K562 (cell line): Measurements from ENCODE around the gene SCPEP1. TPM values are rescaled to one million over a fixed set of nuclear protein-coding genes. Genes with fewer than 3 reads are reported as not detected.

Experiments
- DPF2 ChIP-seq: fragments of 450-650 bp; IDR thresholded peaks from 2 replicates; pipeline ENCODE4 v1.6.1; 2016
- EHMT2 ChIP-seq: fragments of 450-650 bp; IDR thresholded peaks from 2 replicates; pipeline ENCODE4 v1.6.1; 2018; ENCODE audit warnings: antibody characterized with exemption
- GABPB1 ChIP-seq: sonication (generic); formaldehyde crosslinking; IDR thresholded peaks from 2 replicates; pipeline ENCODE4 v1.8.0; 2022; ENCODE audit warnings: mild to moderate bottlenecking, missing genetic modification reagents
- HOXB6 ChIP-seq: fragments of 250-450 bp; sonication (Bioruptor Pico); IDR thresholded peaks from 2 replicates; pipeline ENCODE4 v1.5.1; 2022; ENCODE audit warnings: mild to moderate bottlenecking, borderline replicate concordance
- NR2C1 ChIP-seq, 2 experiments: fragments of 450-650 bp; IDR thresholded peaks; 2 replicates each; pipeline ENCODE4 v1.6.1; 2017; ENCODE audit warnings: mild to moderate bottlenecking in 2 of 2, antibody characterized with exemption in 1 of 2, inconsistent platforms in 1 of 2, missing compliant biosample characterization in 1 of 2, missing genetic modification characterization in 1 of 2
- OTX1 ChIP-seq: fragments of 450-650 bp; formaldehyde crosslinking; IDR thresholded peaks from 2 replicates; pipeline ENCODE4 v1.4.0; 2022; ENCODE audit warnings: mild to moderate bottlenecking
- PATZ1 ChIP-seq: fragments of 250-450 bp; sonication (Bioruptor Pico); IDR thresholded peaks from 2 replicates; pipeline ENCODE4 v1.5.0; 2020; ENCODE audit warnings: mild to moderate bottlenecking, borderline replicate concordance
- RFX1 ChIP-seq: fragments of 450-650 bp; IDR thresholded peaks from 2 replicates; pipeline ENCODE4 v1.6.1; 2016; ENCODE audit warnings: mild to moderate bottlenecking, moderate library complexity
- THAP12 ChIP-seq: fragments of 250-450 bp; sonication (Bioruptor Pico); IDR thresholded peaks from 2 replicates; pipeline ENCODE4 v1.9.0; 2021; ENCODE audit warnings: mild to moderate bottlenecking, inconsistent platforms
- TSHZ1 ChIP-seq: fragments of 250-450 bp; sonication (Bioruptor Pico); IDR thresholded peaks from 2 replicates; pipeline ENCODE4 v1.4.0; 2020; ENCODE audit warnings: mild to moderate bottlenecking, moderate library complexity
- ZNF445 ChIP-seq: fragments of 250-450 bp; sonication (Bioruptor Pico); IDR thresholded peaks from 2 replicates; pipeline ENCODE4 v1.4.0; 2020; ENCODE audit warnings: low read depth, mild to moderate bottlenecking, moderate library complexity
- ZNF512 ChIP-seq: IDR thresholded peaks from 2 replicates; pipeline ENCODE4 v1.6.1; 2016; ENCODE audit warnings: missing genetic modification characterization, missing compliant biosample characterization
- ZNF655 ChIP-seq: fragments of 250-450 bp; sonication (Bioruptor Pico); IDR thresholded peaks from 2 replicates; pipeline ENCODE4 v1.5.0; 2021
- polyA plus RNA-seq, 8 experiments: library from polyadenylated mRNA; depleted of rRNA in 4 of 8; stranded (reverse) in 5 of 8; unstranded in 3 of 8; fragments of >200 nt; fragmentation: Nextera tagmentation in 2 of 8; fragmentation: Illumina TruSeq in 1 of 8; extraction: Ambion mirVana in 2 of 8; extraction: Trizol in 1 of 8; gene quantifications; 2 replicates each; pipeline versions ENCODE4 v1.2.1 to v1.2.3, GENCODE V29; 2011 to 2014; ENCODE audit warnings: inconsistent platforms in 1 of 8, missing spikeins in 1 of 8
- total RNA-seq, 7 experiments: library from RNA; depleted of rRNA in 6 of 7; stranded (reverse); fragments of >200 nt in 6 of 7; fragmentation: Illumina TruSeq in 2 of 7; extraction: Trizol in 2 of 7; gene quantifications; 2 replicates each; pipeline versions ENCODE4 v1.2.1 to v1.2.3, GENCODE V29; 2011 to 2021; ENCODE audit warnings: low replicate concordance in 1 of 7

The SCPEP1 gene
- total and polyA plus RNA-seq, 9 of the 15 experiments (the other 6 are each of a cell fraction or from before 2014, with no cell fraction given): 5.1 to 14.8 (median 7.2) TPM

GRCh38 chr17:56960596-56961538 is 17.1 kb upstream of the SCPEP1 start, which contains the start of gene COIL (continued):
- peak; percentile 67; the same call in 1 of the 2 replicates for TF ChIP-seq THAP12 (CRISPR knock-in tag)
- TF ChIP-seq PATZ1 (CRISPR knock-in tag): no peak
- TF ChIP-seq OTX1: no peak
- no peak for TF ChIP-seq TSHZ1 (CRISPR knock-in tag)
- TF ChIP-seq EHMT2: peak; percentile 57; the same call in 1 of the 2 replicates
- TF ChIP-seq RFX1: no peak
- peak; percentile 59; the same call in 1 of the 2 replicates for TF ChIP-seq DPF2
- TF ChIP-seq NR2C1 (IDR thresholded peaks at IDR 0.05): no peak
- TF ChIP-seq NR2C1 (tag; IDR thresholded peaks at IDR 0.05): peak; percentile 41; the same call in 1 of the 2 replicates
- TF ChIP-seq HOXB6 (CRISPR knock-in tag): no peak
- no peak for TF ChIP-seq ZNF445
- TF ChIP-seq ZNF512 (tag): no peak
- TF ChIP-seq ZNF655: no peak
- peak; percentile 81 for TF ChIP-seq GABPB1 (CRISPR knock-in tag)
